Upper lobe of left lung (tissue), 4 donors: ENCODE data around the gene MAST4.

Experiments used
- CTCF ChIP-seq, 6 experiments: fragments of 450-650 bp in 4 of 6; fragments of 200-600 bp in 2 of 6; sonication (generic) in 2 of 6; IDR thresholded peaks; one replicate each; pipeline ENCODE4 v1.5.1; 2016 to 2019; ENCODE audit warnings: antibody characterized with exemption in 6 of 6
- EP300 ChIP-seq, 4 donors: sonication (generic); formaldehyde crosslinking; IDR thresholded peaks; one replicate each; pipeline ENCODE4 v1.5.1; 2017; ENCODE audit warnings: antibody characterized with exemption in 4 of 4, control low read depth in 2 of 4
- POLR2A ChIP-seq, 4 donors: fragments of 450-650 bp; IDR thresholded peaks; one replicate each; pipeline ENCODE4 v1.5.1; 2016 to 2017; ENCODE audit warnings: antibody characterized with exemption in 4 of 4, mild to moderate bottlenecking in 2 of 4
- POLR2AphosphoS5 ChIP-seq, 2 donors: sonication (generic); formaldehyde crosslinking; IDR thresholded peaks; one replicate each; pipeline ENCODE4 v1.5.1; 2017; ENCODE audit warnings: antibody characterized with exemption in 2 of 2

GRCh38 chr5:67194166-67194565, 598.0 kb downstream of the MAST4 start:
- TF ChIP-seq CTCF (IDR thresholded peaks at IDR 0.05) (no peak), POLR2AphosphoS5 (IDR thresholded peaks at IDR 0.05) (no peak), POLR2A (IDR thresholded peaks at IDR 0.05) (no peak), EP300 (IDR thresholded peaks at IDR 0.05) (no peak)
